ENCODE results near the gene TOE1.
A peak's percentile ranks its signal among the peaks of the same experiment; 100 is the strongest.
"Not testable (repeated sequence)": the region's sequence is repeated elsewhere in the genome, so short reads cannot be mapped to it uniquely, and the experiment has no call there.

TOE1 gene

DNA sequence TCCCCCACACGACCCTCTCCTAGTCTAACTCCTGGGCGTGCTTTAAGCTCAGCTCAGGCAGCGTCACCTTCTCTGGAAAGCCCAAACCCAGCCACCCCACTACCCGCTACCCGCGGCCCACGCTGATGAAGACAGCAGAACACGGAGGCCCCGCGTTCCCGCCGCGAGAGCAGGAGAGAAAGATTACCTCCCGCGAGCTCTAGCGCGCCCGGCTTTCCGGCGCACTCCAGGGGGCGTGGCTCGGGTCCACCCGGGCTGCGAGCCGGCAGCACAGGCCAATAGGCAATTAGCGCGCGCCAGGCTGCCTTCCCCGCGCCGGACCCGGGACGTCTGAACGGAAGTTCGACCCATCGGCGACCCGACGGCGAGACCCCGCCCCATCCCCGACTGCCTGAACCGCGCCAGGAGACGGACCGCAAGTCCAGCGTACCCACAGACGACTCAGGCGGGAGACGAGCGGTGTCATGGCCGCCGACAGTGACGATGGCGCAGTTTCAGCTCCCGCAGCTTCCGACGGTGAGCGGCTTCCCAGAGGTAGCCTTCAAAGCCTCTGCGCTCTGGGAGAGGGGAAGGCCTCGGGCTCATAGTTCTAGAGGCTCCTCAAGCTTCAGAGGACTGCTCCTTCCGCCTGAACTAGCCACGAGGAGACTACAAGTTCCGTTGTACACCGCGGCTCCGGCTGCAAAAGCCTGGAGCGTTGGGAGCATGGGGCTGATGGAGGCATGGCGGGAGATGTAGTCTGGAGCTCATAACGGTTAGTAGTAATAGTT is at the start of gene TOE1, which contains the start of gene MUTYH:
Gene TOE1 (plus strand): TSS at position 382 of the 770 bp plus-strand sequence. CDS start 83 bp downstream, at position 465.
Gene MUTYH (minus strand): TSS at position 652 of the 770 bp plus-strand sequence. CDS start 5,935 bp downstream, outside the sequence.
- peak; percentile 91 to 93 for DNase-seq

DNA sequence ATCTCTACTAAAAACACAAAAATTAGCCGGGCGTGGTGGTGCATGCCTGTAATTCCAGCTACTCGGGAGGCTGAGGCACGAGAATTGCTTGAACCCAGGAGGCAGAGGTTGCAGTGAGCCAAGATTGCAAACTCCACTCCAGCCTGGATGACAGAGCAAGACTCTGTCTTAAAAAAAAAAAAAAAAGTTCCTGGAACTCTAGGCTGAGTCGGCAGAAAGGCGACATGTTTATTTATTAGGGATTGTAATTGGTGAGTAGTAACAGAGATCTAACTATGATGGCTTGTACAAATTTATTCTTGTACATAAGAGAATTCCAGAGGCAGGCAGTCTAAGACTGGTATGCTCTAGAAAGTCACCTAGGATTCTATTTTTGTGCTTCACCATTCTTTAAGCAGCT is 49.0 kb upstream of the TOE1 start:
- DNase-seq: not testable (repeated sequence)

DNA sequence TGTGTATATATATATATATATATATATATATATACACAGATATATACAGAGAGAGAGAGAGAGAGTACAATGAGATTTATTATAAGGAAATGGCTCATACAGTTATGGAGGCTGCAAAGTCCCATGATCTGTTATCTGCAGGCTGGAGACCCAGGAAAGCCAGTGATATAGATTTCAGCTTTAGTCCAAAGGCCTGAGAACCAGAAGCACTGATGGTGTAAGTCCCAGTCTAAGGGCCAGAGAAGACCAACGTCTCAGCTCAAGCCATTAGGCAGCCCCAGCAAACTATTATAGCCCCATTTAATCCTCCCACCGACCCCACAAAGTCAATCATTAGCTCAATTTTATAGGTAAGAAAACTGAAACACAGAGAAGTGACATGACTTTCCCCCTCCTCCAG is 48.3 kb upstream of the TOE1 start:
- DNase-seq: no peak

DNA sequence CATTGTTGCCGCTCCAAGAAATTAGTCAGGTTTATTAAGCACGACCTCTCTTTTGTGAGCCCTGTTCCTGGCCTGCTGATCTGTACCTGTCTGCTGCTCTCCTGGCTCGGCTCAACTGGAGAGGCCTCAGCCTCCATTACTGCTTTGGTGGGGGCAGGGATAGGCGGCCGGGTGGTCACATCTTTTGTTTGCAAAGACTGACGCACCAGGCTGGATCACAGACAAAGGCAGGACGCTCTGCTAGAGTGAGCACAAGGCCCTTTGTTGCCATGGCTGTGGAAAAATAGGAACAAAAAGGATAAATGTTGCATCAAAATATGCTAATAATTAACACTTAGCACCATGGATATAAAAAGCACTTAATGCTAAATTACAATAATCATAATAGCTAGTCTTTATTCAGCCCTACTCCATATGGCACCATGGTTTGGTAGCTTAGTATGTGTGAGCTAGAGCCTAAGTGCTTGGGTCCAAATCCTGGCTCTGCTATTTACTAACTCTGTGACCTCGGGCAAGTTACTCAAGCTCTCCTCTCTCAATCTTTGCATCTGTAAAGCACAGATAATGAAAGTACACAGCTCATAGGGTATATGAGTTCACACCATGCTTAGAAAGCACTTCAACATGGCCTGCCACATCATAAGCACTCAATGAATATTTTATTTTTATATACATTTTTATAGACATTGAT is 42.2 kb upstream of the TOE1 start:
- no peak for DNase-seq

DNA sequence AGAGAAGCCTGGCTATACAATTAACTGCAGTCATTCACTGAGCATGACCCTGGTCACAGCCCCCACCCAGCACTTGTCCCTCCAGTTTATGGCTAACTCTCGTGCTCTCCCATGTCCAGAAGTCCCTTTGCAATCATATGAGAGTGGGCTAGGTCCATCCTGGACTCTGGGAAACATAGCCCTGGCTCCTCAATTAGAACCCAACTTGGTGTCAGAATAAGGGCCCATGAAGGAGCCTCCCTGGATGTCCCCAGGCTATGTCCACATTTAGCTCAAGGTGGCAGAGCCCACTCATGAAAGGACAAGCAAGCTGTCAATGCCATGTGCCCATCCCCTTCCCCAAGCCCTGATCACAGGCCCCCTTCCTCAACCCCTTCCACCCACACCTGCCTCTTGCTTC is 40.7 kb upstream of the TOE1 start:
- DNase-seq: no peak

DNA sequence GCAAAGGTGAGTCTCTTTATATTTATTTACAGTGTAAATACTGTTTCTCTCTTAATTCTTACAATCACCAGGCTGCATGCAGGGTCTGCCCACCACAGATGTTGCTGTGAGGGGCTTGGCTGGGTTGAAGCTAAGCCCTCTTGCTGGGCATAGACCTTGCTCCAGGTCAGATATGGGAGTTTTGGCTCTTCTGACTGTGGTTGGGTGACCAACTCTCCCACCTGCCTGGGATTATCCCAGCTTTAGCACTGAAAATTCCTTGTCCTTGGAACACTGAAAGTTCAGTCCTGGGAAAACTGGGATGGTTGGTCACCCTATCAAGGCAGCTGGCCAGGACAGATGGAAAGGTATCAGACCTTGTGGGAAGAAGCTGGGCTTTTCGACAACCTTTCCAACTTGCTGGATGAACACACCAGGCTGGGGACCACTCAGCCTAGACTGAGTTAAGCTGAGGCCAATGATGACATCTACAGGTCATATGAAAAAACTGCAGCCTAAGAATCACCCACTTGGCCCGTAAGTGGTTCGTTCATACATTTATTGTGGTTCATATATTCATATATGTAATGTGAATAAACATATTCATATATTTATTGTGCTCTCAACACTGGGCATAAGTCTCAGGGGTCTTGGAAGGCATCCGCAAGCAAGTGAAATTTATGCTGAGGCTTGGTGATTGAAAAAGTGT is 39.8 kb upstream of the TOE1 start:
- DNase-seq: peak; percentile 82 to 86

DNA sequence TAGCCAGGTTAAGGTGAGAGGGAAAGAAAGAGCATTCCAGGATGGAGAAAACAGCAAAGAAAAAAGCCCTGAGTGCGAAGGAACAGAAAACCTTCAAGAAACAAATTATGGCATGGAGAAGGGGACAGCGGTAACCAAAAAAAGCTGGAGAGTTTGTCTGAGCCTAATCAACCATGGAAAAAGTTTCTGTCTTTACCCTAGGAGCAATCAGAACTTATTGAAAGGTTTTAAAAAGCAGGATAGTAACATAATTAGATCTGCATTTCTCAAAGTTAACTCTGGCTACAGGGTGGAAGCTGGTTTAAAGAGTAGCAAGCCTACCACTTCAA is 39.3 kb upstream of the TOE1 start:
- DNase-seq: no peak

DNA sequence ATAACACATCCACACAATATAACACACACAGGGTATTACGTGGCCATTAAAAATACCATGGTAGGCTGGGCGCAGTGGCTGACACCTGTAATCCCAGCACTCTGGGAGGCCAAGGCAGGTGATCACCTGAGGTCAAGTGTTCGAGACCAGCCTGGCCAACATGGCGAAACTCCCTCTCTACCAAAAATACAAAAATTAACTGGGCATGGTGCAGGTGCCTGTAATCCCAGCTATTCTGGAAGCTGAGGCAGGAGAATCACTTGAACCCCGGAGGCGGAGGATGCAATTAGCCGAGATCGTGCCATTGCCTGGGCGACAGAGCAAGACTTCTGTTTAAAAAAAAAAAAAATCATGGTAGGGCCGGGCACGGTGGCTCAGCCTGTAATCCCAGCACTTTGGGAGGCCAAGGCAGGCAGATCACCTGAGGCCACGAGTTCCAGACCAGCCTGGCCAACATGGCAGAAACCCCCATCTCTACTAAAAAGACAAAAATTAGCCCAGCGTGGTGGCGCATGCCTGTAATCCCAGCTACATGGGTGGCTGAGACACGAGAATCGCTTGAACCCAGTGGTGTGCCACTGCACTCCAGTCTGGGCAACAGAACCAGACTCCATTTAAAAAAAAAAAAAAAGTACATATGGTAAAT is 37.3 kb upstream of the TOE1 start:
- DNase-seq: no peak

DNA sequence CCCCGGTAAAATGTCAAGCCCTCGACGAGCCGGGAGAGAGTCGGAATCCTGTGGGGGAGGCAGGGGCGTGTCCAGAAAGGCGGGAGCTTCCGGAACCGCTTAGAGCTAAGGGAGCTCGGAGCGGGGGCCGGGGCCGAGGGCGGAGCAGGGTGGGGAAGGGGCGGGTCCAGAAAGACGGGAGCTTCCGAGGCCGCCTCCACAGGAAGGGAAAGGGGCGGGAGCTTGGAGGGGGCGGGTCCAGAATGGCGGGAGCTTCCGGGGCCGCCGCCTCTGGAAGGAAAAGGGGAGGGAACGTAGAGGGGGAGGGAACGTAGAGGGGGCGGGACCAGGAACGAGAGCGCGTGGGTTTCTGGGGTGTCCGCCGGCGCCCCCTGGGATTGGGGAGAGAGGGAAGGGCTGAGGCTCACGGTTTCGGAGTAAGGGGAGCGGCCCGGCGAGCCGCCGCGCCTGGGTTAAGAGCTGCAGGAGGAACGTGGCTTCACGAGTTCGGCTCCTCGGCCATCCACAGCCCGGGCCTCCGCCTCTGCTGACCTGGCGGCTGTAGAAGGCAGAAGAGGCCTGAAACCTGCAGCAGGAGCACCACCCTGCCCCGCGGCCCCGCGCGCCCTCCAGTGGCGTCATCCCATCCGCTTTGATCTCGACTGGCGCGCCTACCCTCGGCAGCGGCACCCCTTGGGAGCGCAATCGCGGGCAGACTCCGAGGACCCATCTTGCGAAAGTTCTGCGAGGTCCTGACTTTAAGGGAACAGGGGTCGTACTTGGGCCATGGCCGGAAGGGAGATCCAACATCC is 36.3 kb upstream of the TOE1 start:
- peak; percentile 93 to 97 for DNase-seq

DNA sequence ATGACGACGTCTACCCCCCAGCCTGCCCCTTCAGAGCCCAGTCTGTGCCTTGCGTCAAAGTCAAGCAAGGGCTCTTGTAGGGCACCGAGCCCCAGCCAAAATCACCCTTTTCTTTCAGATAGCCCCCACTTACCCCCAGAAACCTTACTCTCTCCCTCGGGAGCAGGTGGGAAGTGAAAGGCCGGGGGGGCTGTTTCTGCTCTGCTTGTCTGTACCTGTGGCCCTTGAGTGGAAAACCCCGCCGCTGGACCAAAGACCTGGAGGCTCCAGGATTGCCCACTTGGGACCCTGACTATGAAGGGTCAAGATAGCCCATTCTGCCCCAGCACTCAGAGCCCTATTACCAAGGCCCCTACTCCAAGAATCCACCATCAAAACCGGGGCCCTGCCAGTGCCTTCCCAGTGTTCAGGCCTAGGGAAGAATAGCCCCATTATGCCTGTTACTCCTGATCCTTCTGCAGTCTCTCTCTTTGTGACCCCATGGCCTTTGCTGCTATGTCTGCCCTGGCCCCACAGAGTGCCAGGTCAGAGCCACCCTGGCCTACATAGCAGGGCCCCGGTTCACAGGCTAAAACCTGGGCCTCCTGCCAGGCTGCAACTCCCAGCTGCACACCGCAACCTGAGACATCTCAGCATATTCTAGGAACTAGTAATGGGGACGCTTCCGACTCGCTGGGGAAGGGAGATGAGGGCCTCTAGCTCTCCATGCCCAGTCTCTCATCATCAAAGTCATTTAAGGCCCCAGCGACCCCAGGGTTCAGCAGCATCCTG is 35.5 kb upstream of the TOE1 start:
- no peak for DNase-seq

DNA sequence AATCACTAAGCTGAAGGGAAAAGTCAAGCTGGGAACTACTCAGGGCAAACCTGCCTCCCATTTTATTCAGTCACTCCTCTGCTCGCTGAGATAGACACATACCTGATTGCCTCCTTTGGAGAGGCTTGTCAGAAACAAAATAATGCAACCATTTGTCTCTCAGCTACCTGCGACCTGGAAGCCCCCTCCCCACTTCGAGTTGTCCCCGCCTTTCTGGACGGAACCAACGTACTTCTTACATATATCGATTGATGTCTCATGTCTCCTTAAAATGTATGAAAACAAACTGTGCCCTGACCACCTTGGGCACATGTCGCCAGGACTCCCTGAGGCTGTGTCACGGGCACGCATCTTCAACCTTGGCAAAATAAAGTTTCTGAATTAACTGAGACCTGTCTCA is 34.7 kb upstream of the TOE1 start:
- no peak for DNase-seq

DNA sequence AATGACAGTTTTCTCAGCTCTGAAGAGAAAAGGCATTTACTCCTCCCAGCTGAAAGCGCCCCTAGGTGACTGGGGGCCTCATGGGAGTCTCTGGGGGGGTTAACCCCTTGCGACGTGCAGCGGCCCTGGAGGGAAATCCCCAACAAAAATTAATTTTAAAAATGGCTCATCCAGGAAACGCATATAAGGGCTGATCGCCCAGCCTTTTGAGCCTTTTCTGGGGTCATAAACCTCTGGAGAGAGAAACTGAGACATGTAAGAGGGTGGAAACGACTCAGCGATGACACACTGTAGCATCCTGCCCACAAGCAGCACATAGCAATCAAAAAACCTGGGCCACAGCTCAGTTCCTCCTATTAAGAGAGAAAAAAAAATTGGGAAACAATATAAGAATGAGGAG is 33.7 kb upstream of the TOE1 start:
- DNase-seq: peak; percentile 14 to 16

DNA sequence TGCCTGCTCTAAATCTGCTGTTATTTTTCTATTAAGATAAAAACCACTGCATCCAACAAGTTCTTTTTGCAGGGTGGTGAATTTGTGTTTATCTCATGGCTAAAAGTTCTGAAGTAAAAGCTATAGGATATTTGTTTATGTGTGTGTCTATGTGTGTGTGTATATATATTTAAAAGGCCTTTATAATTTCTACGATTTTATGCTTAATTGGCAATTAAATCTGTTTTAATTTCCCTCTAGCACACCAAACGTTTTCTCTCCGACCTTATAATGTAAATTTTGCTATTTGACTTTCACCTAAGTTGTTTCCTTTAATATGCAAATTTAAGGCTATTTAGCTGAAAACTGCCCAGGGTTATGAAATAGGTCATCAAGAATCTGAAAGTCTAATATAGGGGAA is 33.1 kb upstream of the TOE1 start:
- DNase-seq: no peak

DNA sequence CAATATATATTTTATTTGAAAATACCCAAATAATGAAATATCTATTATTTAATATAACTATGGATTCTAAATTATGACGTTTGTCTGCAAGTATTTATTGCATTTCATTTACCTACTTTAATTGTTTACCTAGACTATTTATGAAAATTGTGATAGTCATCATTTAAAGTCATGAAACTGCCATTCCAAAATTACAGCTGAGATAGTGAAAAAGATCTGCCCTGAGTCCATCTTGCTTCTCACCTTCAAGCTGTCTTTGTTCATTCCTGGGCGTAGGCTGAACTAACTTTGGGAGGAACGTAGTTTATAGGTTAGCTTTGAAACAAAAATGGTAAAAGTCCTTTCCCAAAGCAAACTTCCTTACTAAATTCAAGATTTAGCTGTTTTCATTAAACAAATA is 25.7 kb upstream of the TOE1 start:
- DNase-seq: no peak

DNA sequence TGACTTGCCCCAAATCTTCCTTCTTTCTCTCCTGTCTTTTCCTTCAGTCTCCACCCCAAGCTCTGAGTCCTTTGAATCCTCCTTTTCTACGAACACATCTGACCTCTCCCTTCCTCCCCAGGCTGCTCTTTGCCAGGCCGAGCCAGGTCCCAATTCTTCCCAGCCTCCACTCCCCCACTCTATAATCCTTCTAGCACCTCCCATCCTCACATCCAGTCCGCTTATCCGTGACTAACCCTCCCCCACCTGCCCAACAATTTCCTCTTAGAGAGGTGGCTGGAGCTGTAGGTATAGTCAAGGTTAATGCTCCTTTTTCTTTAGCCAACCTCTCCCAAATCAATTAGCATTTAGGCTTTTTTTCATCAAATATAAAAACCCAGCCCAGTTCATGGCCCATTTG is 22.8 kb upstream of the TOE1 start:
- no peak for DNase-seq

DNA sequence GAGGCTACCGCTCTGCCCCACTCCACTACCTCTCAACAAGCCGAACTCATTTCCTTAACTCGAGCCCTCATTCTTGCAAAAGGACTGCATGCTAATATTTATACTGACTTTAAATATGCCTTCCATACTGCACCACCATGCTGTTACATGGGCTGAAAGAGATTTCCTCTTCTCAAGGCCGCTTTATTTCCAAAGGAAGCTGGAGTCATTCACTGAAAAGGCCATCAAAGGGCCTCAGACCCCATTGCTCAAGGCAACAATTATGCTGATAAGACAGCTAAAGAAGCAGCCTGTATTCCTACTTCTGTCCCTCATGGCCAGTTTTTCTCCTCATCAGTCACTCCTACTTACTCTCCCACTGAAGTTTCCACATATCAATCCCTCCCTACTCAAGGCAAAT is 20.2 kb upstream of the TOE1 start:
- no peak for DNase-seq

DNA sequence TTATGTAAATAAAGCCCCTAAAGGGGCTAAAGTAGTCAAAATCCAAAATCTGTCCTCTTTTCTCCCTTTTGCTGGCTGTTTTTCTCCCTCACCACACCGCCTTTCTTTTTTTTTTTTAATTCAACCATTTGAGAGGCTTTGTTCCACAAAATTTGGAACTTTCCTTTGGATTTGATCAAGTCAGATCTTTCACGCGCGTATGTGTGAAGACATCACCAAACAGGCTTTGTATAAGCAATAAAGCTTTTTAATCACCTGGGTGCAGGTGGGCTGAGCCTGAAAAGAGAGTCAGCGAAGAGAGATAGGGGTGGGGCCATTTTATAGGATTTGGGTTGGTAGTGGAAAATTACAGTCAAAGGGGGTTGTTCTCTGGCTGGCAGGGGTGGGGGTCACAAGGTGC is 18.5 kb upstream of the TOE1 start:
- no peak for DNase-seq

DNA sequence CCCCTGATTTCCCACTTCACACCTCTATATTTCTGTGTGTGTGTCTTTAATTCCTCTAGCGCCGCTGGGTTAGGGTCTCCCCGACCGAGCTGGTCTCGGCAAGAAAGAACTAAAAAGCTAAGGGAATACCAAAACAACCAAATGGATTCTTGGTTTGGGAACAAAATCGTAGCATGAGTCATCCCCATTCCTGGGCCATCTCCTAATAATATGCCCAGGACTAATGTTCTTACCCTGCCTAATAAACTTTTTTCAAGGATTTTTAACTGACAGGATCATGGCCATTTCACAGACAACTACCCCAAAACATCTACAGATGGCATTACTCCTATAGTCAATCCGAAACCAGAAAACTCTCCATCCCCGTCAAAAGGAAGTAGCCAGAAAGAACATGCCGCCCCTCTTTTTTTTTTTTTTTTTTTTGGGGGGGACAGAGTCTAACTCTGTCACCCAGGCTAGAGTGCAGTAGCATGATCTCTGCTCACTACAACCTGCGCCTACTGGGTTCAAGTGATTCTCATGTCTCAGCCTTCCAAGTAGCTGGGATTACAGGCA is 17.4 kb upstream of the TOE1 start:
- DNase-seq: no peak

DNA sequence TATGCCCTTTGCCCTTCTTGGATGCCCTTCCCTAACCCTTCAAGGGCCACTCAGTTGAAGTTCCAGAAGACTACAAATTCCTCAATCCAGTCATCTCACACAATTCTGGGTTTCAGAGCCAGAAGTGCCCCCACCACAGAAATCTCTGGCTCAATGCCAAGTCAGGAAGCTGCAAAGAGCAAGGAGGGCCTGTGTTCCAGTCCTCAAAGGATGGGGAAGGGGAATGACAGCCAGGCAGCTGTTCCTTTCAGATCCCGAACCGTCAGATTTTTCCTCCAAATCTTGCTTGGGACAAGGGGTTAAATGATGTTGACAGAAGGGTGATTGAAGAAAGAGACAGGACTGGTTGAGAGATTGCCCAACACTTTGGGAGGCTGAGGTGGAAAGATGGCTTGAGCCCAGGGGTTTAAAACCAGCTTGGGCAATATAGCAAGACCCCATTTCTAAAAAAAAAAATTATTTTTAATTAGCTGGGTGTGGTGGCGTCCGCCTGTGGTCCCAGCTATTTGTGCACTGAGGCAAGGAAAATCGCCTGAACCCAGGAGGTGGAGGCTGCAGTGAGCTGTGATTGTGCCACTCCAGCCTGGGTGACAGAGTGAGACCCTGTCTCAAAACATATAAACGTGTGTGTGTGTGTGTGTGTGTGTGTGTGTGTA is 14.0 kb upstream of the TOE1 start:
- DNase-seq: no peak

DNA sequence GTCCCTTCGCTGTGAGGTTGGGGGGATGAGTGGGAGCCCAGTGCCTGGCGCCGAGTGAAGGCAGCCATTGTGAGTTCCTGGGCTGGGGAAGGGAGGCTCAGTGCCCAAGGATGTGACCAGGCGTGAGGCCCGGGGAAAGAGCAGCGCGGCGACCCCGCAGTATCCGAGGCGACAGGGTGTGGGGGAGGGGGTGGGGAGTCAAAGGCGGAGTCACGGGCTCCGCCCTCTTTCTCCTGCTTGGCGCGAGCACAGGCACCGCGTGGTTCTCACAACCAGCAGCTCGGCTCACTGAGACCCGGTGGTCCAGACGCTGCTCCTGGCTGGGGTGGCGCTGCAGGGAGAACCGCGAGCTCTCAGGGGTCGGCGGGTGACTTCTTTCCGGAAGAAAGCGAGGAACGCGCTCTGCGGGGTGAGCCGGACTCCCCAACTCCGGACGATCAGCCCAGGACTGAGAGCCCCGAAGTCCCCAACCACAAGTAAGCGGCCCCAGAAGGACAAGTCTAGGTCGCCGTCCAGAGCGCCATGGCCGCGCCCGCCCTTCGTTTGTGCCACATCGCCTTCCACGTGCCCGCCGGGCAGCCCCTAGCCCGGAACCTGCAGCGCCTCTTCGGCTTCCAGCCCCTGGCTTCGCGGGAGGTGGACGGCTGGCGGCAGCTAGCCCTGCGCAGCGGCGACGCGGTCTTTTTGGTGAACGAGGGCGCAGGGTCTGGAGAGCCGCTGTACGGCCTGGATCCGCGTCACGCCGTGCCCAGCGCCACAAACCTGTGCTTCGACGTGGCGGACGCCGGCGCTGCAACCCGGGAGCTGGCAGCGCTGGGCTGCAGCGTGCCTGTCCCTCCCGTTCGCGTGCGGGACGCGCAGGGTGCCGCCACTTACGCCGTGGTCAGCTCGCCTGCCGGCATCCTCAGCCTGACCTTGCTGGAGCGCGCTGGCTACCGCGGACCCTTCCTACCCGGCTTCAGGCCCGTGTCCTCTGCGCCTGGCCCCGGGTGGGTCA is 13.0 kb upstream of the TOE1 start, which contains the start of gene HPDL:
Gene HPDL (plus strand): TSS at position 269 of the 997 bp plus-strand sequence. CDS start 254 bp downstream, at position 523.
- peak; percentile 71 to 81 for DNase-seq
